WTC11 (cell line): ENCODE measurements around the gene SIGLEC11. TPM values are rescaled to one million over a fixed set of nuclear protein-coding genes. Genes with fewer than 3 reads are reported as not detected.

Experiments
- ATAC-seq: fragments of 200-7000 bp; cut with Tn5 transposase; 2 replicates; pipeline ENCODE4 v1.10.0; 2021; ENCODE audit warnings: mild to moderate bottlenecking, moderate library complexity
- CTCF ChIA-PET: fragments of 300-600 bp; sonication (Branson Sonifier 250); formaldehyde crosslinking; loops from one replicate; lab custom pipeline; 2021; ENCODE audit warnings: antibody characterized with exemption; lab: Charles Lee
- POLR2A ChIA-PET: fragments of 350-600 bp; sonication (Branson Sonifier 250); formaldehyde crosslinking; loops from one replicate; lab custom pipeline; 2021; ENCODE audit warnings: antibody characterized with exemption; lab: Charles Lee
- DNase-seq: peaks from one replicate; pipeline ENCODE4 v3.0.0; 2021; ENCODE audit warnings: low spot score
- H3K27ac Mint-ChIP-seq: 2 replicates; pipeline ENCODE4 v1.8.0; 2021; ENCODE audit warnings: mixed read lengths
- H3K27me3 Mint-ChIP-seq: 2 replicates; pipeline ENCODE4 v1.8.0; 2021; ENCODE audit warnings: low read depth, mild to moderate bottlenecking, moderate library complexity, mixed read lengths
- H3K36me3 Mint-ChIP-seq: 2 replicates; pipeline ENCODE4 v1.8.0; 2021; ENCODE audit warnings: mixed read lengths
- H3K4me1 Mint-ChIP-seq: 2 replicates; pipeline ENCODE4 v1.8.0; 2022; ENCODE audit warnings: mixed read lengths
- H3K4me3 Mint-ChIP-seq: 2 replicates; pipeline ENCODE4 v1.8.0; 2021; ENCODE audit warnings: mild to moderate bottlenecking, moderate library complexity, mixed read lengths
- H3K9me3 Mint-ChIP-seq: 2 replicates; pipeline ENCODE4 v1.8.0; 2021; ENCODE audit warnings: mixed read lengths
- ATF3 ChIP-seq: sonication (generic); formaldehyde crosslinking; conservative IDR thresholded peaks from 2 replicates; pipeline ENCODE4 v1.8.1; 2022; ENCODE audit warnings: mild to moderate bottlenecking, missing genetic modification reagents
- CDX4 ChIP-seq: fragments of 250-450 bp; sonication (Bioruptor Pico); IDR thresholded peaks from 2 replicates; pipeline ENCODE4 v1.9.0; 2021; ENCODE audit warnings: moderate library complexity, mild to moderate bottlenecking, inconsistent platforms, borderline replicate concordance
- ELF4 ChIP-seq: sonication (generic); formaldehyde crosslinking; IDR thresholded peaks from 2 replicates; pipeline ENCODE4 v1.8.1; 2022; ENCODE audit warnings: low read depth, mild to moderate bottlenecking, moderate library complexity, missing genetic modification reagents
- MYBL2 ChIP-seq: sonication (generic); formaldehyde crosslinking; IDR thresholded peaks from 2 replicates; pipeline ENCODE4 v1.8.1; 2023; ENCODE audit warnings: mild to moderate bottlenecking, moderate library complexity, missing genetic modification reagents
- NR1H2 ChIP-seq: sonication (generic); formaldehyde crosslinking; IDR thresholded peaks from 2 replicates; pipeline ENCODE4 v1.9.0; 2021; ENCODE audit warnings: mild to moderate bottlenecking, moderate library complexity, missing genetic modification reagents
- ZNF121 ChIP-seq: sonication (generic); formaldehyde crosslinking; IDR thresholded peaks from 2 replicates; pipeline ENCODE4 v1.8.0; 2023; ENCODE audit warnings: missing genetic modification reagents
- total RNA-seq: library from RNA; stranded (reverse); gene quantifications from 3 replicates; pipeline ENCODE4 v1.2.3, GENCODE V29; 2021
- TF ChIP-seq, protein P1 (sequence below): fragments of 250-450 bp; sonication (Bioruptor Pico); IDR thresholded peaks from 2 replicates; pipeline ENCODE4 v1.8.0; 2021; ENCODE audit warnings: mild to moderate bottlenecking
- TF ChIP-seq, protein P2 (sequence below): sonication (generic); formaldehyde crosslinking; IDR thresholded peaks from 2 replicates; pipeline ENCODE4 v1.8.1; 2023; ENCODE audit warnings: mild to moderate bottlenecking, missing genetic modification reagents, moderate library complexity
- TF ChIP-seq, protein P3 (sequence below): sonication (generic); formaldehyde crosslinking; IDR thresholded peaks from 2 replicates; pipeline ENCODE4 v1.8.0; 2022; ENCODE audit warnings: mild to moderate bottlenecking, missing genetic modification reagents
- TF ChIP-seq, protein P4 (sequence below): sonication (generic); formaldehyde crosslinking; IDR thresholded peaks from 2 replicates; pipeline ENCODE4 v1.8.1; 2022; ENCODE audit warnings: mild to moderate bottlenecking, missing genetic modification reagents, moderate library complexity, borderline replicate concordance
- TF ChIP-seq, protein P5 (sequence below): sonication (generic); formaldehyde crosslinking; conservative IDR thresholded peaks from 2 replicates; pipeline ENCODE4 v1.8.1; 2023; ENCODE audit warnings: mild to moderate bottlenecking, low read depth, missing genetic modification reagents, moderate library complexity
- TF ChIP-seq, protein P6 (sequence below): sonication (generic); formaldehyde crosslinking; IDR thresholded peaks from 2 replicates; pipeline ENCODE4 v1.8.0; 2023; ENCODE audit warnings: mild to moderate bottlenecking, missing genetic modification reagents
- TF ChIP-seq, protein P7 (sequence below): sonication (generic); formaldehyde crosslinking; IDR thresholded peaks from 2 replicates; pipeline ENCODE4 v1.8.0; 2023; ENCODE audit warnings: missing genetic modification reagents, mild to moderate bottlenecking, borderline replicate concordance
- TF ChIP-seq, protein P8 (sequence below): sonication (generic); formaldehyde crosslinking; IDR thresholded peaks from 2 replicates; pipeline ENCODE4 v1.8.0; 2022; ENCODE audit warnings: missing genetic modification reagents

The SIGLEC11 gene
- total RNA-seq, 1 experiment from 2014 or later: not detected

GRCh38 chr19:49949742-49950589 is 11.0 kb downstream of the SIGLEC11 start:
- ATAC-seq: no peak
- no peaks in the 10 kb centered on the region for H3K36me3 Mint-ChIP-seq
- peaks cover 23% of the 10 kb centered on the region for H3K4me1 Mint-ChIP-seq
- H3K9me3 Mint-ChIP-seq: peaks cover 11% of the 10 kb centered on the region; the same call in 1 of the 2 replicates
- ChIA-PET CTCF (interaction anchor here (3.1 kb wide), 1 partner anchor 12 kb away, joined by 8 read pairs; no protein-coding TSS in a partner anchor), POLR2A (no interaction called here)
- no peak overlapping the region for H3K4me3 Mint-ChIP-seq
- DNase-seq: no peak
- H3K27ac Mint-ChIP-seq: no peak overlapping the region
- H3K27me3 Mint-ChIP-seq: no peaks in the 10 kb centered on the region; the same call in 1 of the 2 replicates
- no peak for TF ChIP-seq CDX4
- TF ChIP-seq, protein P1, sequence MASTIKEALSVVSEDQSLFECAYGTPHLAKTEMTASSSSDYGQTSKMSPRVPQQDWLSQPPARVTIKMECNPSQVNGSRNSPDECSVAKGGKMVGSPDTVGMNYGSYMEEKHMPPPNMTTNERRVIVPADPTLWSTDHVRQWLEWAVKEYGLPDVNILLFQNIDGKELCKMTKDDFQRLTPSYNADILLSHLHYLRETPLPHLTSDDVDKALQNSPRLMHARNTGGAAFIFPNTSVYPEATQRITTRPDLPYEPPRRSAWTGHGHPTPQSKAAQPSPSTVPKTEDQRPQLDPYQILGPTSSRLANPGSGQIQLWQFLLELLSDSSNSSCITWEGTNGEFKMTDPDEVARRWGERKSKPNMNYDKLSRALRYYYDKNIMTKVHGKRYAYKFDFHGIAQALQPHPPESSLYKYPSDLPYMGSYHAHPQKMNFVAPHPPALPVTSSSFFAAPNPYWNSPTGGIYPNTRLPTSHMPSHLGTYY (CRISPR knock-in tag): no peak
- TF ChIP-seq ATF3 (CRISPR knock-in tag): no peak
- TF ChIP-seq, protein P2, sequence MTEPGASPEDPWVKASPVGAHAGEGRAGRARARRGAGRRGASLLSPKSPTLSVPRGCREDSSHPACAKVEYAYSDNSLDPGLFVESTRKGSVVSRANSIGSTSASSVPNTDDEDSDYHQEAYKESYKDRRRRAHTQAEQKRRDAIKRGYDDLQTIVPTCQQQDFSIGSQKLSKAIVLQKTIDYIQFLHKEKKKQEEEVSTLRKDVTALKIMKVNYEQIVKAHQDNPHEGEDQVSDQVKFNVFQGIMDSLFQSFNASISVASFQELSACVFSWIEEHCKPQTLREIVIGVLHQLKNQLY (CRISPR knock-in tag): no peak
- TF ChIP-seq, protein P3, sequence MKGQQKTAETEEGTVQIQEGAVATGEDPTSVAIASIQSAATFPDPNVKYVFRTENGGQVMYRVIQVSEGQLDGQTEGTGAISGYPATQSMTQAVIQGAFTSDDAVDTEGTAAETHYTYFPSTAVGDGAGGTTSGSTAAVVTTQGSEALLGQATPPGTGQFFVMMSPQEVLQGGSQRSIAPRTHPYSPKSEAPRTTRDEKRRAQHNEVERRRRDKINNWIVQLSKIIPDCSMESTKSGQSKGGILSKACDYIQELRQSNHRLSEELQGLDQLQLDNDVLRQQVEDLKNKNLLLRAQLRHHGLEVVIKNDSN (CRISPR knock-in tag): no peak
- TF ChIP-seq, protein P4, sequence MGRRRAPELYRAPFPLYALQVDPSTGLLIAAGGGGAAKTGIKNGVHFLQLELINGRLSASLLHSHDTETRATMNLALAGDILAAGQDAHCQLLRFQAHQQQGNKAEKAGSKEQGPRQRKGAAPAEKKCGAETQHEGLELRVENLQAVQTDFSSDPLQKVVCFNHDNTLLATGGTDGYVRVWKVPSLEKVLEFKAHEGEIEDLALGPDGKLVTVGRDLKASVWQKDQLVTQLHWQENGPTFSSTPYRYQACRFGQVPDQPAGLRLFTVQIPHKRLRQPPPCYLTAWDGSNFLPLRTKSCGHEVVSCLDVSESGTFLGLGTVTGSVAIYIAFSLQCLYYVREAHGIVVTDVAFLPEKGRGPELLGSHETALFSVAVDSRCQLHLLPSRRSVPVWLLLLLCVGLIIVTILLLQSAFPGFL (CRISPR knock-in tag): no peak
- TF ChIP-seq, protein P5, sequence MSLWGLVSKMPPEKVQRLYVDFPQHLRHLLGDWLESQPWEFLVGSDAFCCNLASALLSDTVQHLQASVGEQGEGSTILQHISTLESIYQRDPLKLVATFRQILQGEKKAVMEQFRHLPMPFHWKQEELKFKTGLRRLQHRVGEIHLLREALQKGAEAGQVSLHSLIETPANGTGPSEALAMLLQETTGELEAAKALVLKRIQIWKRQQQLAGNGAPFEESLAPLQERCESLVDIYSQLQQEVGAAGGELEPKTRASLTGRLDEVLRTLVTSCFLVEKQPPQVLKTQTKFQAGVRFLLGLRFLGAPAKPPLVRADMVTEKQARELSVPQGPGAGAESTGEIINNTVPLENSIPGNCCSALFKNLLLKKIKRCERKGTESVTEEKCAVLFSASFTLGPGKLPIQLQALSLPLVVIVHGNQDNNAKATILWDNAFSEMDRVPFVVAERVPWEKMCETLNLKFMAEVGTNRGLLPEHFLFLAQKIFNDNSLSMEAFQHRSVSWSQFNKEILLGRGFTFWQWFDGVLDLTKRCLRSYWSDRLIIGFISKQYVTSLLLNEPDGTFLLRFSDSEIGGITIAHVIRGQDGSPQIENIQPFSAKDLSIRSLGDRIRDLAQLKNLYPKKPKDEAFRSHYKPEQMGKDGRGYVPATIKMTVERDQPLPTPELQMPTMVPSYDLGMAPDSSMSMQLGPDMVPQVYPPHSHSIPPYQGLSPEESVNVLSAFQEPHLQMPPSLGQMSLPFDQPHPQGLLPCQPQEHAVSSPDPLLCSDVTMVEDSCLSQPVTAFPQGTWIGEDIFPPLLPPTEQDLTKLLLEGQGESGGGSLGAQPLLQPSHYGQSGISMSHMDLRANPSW (CRISPR knock-in tag): no peak
- TF ChIP-seq MYBL2: no peak
- TF ChIP-seq, protein P6, sequence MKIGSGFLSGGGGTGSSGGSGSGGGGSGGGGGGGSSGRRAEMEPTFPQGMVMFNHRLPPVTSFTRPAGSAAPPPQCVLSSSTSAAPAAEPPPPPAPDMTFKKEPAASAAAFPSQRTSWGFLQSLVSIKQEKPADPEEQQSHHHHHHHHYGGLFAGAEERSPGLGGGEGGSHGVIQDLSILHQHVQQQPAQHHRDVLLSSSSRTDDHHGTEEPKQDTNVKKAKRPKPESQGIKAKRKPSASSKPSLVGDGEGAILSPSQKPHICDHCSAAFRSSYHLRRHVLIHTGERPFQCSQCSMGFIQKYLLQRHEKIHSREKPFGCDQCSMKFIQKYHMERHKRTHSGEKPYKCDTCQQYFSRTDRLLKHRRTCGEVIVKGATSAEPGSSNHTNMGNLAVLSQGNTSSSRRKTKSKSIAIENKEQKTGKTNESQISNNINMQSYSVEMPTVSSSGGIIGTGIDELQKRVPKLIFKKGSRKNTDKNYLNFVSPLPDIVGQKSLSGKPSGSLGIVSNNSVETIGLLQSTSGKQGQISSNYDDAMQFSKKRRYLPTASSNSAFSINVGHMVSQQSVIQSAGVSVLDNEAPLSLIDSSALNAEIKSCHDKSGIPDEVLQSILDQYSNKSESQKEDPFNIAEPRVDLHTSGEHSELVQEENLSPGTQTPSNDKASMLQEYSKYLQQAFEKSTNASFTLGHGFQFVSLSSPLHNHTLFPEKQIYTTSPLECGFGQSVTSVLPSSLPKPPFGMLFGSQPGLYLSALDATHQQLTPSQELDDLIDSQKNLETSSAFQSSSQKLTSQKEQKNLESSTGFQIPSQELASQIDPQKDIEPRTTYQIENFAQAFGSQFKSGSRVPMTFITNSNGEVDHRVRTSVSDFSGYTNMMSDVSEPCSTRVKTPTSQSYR: no peak
- no peak for TF ChIP-seq ELF4 (CRISPR knock-in tag)
- TF ChIP-seq ZNF121: no peak
- TF ChIP-seq, protein P7, sequence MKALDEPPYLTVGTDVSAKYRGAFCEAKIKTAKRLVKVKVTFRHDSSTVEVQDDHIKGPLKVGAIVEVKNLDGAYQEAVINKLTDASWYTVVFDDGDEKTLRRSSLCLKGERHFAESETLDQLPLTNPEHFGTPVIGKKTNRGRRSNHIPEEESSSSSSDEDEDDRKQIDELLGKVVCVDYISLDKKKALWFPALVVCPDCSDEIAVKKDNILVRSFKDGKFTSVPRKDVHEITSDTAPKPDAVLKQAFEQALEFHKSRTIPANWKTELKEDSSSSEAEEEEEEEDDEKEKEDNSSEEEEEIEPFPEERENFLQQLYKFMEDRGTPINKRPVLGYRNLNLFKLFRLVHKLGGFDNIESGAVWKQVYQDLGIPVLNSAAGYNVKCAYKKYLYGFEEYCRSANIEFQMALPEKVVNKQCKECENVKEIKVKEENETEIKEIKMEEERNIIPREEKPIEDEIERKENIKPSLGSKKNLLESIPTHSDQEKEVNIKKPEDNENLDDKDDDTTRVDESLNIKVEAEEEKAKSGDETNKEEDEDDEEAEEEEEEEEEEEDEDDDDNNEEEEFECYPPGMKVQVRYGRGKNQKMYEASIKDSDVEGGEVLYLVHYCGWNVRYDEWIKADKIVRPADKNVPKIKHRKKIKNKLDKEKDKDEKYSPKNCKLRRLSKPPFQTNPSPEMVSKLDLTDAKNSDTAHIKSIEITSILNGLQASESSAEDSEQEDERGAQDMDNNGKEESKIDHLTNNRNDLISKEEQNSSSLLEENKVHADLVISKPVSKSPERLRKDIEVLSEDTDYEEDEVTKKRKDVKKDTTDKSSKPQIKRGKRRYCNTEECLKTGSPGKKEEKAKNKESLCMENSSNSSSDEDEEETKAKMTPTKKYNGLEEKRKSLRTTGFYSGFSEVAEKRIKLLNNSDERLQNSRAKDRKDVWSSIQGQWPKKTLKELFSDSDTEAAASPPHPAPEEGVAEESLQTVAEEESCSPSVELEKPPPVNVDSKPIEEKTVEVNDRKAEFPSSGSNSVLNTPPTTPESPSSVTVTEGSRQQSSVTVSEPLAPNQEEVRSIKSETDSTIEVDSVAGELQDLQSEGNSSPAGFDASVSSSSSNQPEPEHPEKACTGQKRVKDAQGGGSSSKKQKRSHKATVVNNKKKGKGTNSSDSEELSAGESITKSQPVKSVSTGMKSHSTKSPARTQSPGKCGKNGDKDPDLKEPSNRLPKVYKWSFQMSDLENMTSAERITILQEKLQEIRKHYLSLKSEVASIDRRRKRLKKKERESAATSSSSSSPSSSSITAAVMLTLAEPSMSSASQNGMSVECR (CRISPR knock-in tag): no peak
- TF ChIP-seq NR1H2 (CRISPR knock-in tag): no peak
- TF ChIP-seq, protein P8, sequence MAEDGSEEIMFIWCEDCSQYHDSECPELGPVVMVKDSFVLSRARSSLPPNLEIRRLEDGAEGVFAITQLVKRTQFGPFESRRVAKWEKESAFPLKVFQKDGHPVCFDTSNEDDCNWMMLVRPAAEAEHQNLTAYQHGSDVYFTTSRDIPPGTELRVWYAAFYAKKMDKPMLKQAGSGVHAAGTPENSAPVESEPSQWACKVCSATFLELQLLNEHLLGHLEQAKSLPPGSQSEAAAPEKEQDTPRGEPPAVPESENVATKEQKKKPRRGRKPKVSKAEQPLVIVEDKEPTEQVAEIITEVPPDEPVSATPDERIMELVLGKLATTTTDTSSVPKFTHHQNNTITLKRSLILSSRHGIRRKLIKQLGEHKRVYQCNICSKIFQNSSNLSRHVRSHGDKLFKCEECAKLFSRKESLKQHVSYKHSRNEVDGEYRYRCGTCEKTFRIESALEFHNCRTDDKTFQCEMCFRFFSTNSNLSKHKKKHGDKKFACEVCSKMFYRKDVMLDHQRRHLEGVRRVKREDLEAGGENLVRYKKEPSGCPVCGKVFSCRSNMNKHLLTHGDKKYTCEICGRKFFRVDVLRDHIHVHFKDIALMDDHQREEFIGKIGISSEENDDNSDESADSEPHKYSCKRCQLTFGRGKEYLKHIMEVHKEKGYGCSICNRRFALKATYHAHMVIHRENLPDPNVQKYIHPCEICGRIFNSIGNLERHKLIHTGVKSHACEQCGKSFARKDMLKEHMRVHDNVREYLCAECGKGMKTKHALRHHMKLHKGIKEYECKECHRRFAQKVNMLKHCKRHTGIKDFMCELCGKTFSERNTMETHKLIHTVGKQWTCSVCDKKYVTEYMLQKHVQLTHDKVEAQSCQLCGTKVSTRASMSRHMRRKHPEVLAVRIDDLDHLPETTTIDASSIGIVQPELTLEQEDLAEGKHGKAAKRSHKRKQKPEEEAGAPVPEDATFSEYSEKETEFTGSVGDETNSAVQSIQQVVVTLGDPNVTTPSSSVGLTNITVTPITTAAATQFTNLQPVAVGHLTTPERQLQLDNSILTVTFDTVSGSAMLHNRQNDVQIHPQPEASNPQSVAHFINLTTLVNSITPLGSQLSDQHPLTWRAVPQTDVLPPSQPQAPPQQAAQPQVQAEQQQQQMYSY (CRISPR knock-in tag): no peak
